Glutamatergic neuron (in vitro differentiated cells): ENCODE results near the gene FOSB. TPM values are rescaled to one million over a fixed set of nuclear protein-coding genes. Genes with fewer than 3 reads are reported as not detected.

Experiments used
- DNase-seq: peaks from one replicate; pipeline ENCODE4 v3.0.0; 2022
- H3K27ac Mint-ChIP-seq: one replicate; pipeline ENCODE4 v1.8.0; 2020; ENCODE audit warnings: mild to moderate bottlenecking, mixed read lengths, inconsistent platforms; ENCODE audit not compliant: unreplicated experiment
- H3K27me3 Mint-ChIP-seq: one replicate; pipeline ENCODE4 v1.8.0; 2020; ENCODE audit warnings: mild to moderate bottlenecking, moderate library complexity, mixed read lengths, inconsistent platforms; ENCODE audit not compliant: unreplicated experiment
- H3K36me3 Mint-ChIP-seq: one replicate; pipeline ENCODE4 v1.8.0; 2020; ENCODE audit warnings: mild to moderate bottlenecking, mixed read lengths, inconsistent platforms; ENCODE audit not compliant: unreplicated experiment
- H3K4me1 Mint-ChIP-seq: one replicate; pipeline ENCODE4 v1.8.0; 2020; ENCODE audit warnings: mild to moderate bottlenecking, low read depth, mixed read lengths, inconsistent platforms; ENCODE audit not compliant: unreplicated experiment
- H3K4me3 Mint-ChIP-seq: one replicate; pipeline ENCODE4 v1.8.0; 2020; ENCODE audit warnings: mild to moderate bottlenecking, mixed read lengths, inconsistent platforms; ENCODE audit not compliant: unreplicated experiment
- H3K9me3 Mint-ChIP-seq: one replicate; pipeline ENCODE4 v1.8.0; 2020; ENCODE audit warnings: mild to moderate bottlenecking, moderate library complexity, mixed read lengths, inconsistent platforms; ENCODE audit not compliant: unreplicated experiment
- CTCF ChIP-seq: fragments of 200-600 bp; sonication (generic); IDR thresholded peaks from one replicate; pipeline ENCODE4 v1.5.0; 2021; ENCODE audit not compliant: partially characterized antibody, unreplicated experiment
- total RNA-seq: library from RNA; stranded (reverse); fragmentation: NEBNext Ultra II Directional; extraction: Animal tissue kit (Norgen Biotek cat#: 25700); gene quantifications from one replicate; pipeline ENCODE4 v1.2.1, GENCODE V29; 2021; ENCODE audit not compliant: unreplicated experiment

FOSB gene
- total RNA-seq, 1 donor from 2014 or later: not detected

- H3K27me3 Mint-ChIP-seq: peaks cover 16% of the 10 kb centered on the region
- no peak overlapping the region for H3K27ac Mint-ChIP-seq
- TF ChIP-seq CTCF: no peak
- H3K4me3 Mint-ChIP-seq: peak overlapping the region; percentile 32
- peaks cover 9% of the 10 kb centered on the region for H3K4me1 Mint-ChIP-seq
- DNase-seq: no peak
- peaks cover 9% of the 10 kb centered on the region for H3K9me3 Mint-ChIP-seq
- no peaks in the 10 kb centered on the region for H3K36me3 Mint-ChIP-seq
These were observed 8.5 kb downstream of the FOSB start for GRCh38 chr19:45476304-45476703.

GRCh38 chr19:45477186-45477585 lies 9.4 kb downstream of the FOSB start:
- peaks cover 10% of the 10 kb centered on the region for H3K27me3 Mint-ChIP-seq

GRCh38 chr19:45477713-45478453 lies 10.1 kb downstream of the FOSB start:
- no peak for DNase-seq
- no peak for TF ChIP-seq CTCF
- Mint-ChIP-seq H3K4me3 (peak overlapping the region; percentile 64), H3K4me1 (peaks cover 6% of the 10 kb centered on the region), H3K9me3 (peaks cover 8% of the 10 kb centered on the region), H3K27me3 (peaks cover 8% of the 10 kb centered on the region), H3K36me3 (no peaks in the 10 kb centered on the region), H3K27ac (peak overlapping the region; percentile 91)

More at GRCh38 chr19:45477186-45477585, 9.4 kb downstream of the FOSB start:
- Mint-ChIP-seq H3K4me3 (no peak overlapping the region), H3K9me3 (peaks cover 8% of the 10 kb centered on the region), H3K27ac (no peak overlapping the region), H3K4me1 (peaks cover 9% of the 10 kb centered on the region), H3K36me3 (no peaks in the 10 kb centered on the region)
- no peak for DNase-seq
- TF ChIP-seq CTCF: no peak

- peak overlapping the region; percentile 91 for H3K27ac Mint-ChIP-seq
- H3K36me3 Mint-ChIP-seq: no peaks in the 10 kb centered on the region
- peak; percentile 88 for TF ChIP-seq CTCF
- peak overlapping the region; percentile 64 for H3K4me3 Mint-ChIP-seq
- peak; percentile 86 for DNase-seq
- peaks cover 8% of the 10 kb centered on the region for H3K27me3 Mint-ChIP-seq
- H3K4me1 Mint-ChIP-seq: peaks cover 6% of the 10 kb centered on the region
- peaks cover 9% of the 10 kb centered on the region for H3K9me3 Mint-ChIP-seq
These were observed 10.8 kb downstream of the FOSB start for GRCh38 chr19:45478454-45479238.

GRCh38 chr19:45483033-45483432 lies 15.2 kb downstream of the FOSB start:
- Mint-ChIP-seq H3K27ac (no peak overlapping the region), H3K9me3 (peaks cover 14% of the 10 kb centered on the region), H3K27me3 (peaks cover 9% of the 10 kb centered on the region), H3K4me3 (no peak overlapping the region), H3K36me3 (no peaks in the 10 kb centered on the region), H3K4me1 (peaks cover 2% of the 10 kb centered on the region)
- DNase-seq: no peak
- TF ChIP-seq CTCF: no peak
